OCI-LY3 (cell line): Measurements from ENCODE around the gene RNF166.

Experiments
- EZH2phosphoT487 ChIP-seq: fragments of 200-600 bp; shearing (Covaris generic); IDR thresholded peaks from 2 replicates; pipeline ENCODE4 v1.6.1; 2018; ENCODE audit warnings: antibody characterized with exemption, mixed run types, low read depth
- TF ChIP-seq, protein P1 (sequence below): fragments of 200-600, 300-600 bp; sonication (generic); IDR thresholded peaks from 2 replicates; pipeline ENCODE4 v1.5.1; 2014; ENCODE audit warnings: antibody characterized with exemption, low read length, low read depth

GRCh38 chr16:88726408-88726749 lies 20.2 kb upstream of the RNF166 start:
- TF ChIP-seq, protein P1, sequence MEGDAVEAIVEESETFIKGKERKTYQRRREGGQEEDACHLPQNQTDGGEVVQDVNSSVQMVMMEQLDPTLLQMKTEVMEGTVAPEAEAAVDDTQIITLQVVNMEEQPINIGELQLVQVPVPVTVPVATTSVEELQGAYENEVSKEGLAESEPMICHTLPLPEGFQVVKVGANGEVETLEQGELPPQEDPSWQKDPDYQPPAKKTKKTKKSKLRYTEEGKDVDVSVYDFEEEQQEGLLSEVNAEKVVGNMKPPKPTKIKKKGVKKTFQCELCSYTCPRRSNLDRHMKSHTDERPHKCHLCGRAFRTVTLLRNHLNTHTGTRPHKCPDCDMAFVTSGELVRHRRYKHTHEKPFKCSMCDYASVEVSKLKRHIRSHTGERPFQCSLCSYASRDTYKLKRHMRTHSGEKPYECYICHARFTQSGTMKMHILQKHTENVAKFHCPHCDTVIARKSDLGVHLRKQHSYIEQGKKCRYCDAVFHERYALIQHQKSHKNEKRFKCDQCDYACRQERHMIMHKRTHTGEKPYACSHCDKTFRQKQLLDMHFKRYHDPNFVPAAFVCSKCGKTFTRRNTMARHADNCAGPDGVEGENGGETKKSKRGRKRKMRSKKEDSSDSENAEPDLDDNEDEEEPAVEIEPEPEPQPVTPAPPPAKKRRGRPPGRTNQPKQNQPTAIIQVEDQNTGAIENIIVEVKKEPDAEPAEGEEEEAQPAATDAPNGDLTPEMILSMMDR = no peak
- no peak for TF ChIP-seq EZH2phosphoT487
